GM19099 (cell line): Measurements from ENCODE around the gene MSS51.

Experiments used
- POLR2A ChIP-seq: IDR thresholded peaks from 3 replicates; pipeline ENCODE4 v1.6.1; 2011; ENCODE audit warnings: low read depth; ENCODE audit not compliant: insufficient read length; ENCODE audit errors: extremely low read depth

The MSS51 gene

DNA sequence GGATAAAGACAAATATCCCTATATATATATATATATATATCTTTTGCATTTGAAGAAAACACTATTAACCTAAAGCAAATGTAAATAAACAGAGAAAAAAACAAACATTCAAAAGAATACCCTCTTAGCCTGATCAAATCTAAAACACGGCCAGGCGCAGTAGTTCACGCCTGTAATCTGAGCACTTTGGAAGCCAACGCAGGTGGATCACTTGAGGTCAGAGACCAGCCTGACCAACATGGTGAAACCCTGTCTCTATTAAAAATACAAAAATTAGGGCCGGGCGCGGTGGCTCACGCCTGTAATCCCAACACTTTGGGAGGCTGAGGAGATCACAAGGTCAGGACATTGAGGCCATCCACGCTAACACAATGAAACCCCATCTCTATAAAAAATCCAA, 28.7 kb downstream of the MSS51 start:
- no peak for TF ChIP-seq POLR2A

DNA sequence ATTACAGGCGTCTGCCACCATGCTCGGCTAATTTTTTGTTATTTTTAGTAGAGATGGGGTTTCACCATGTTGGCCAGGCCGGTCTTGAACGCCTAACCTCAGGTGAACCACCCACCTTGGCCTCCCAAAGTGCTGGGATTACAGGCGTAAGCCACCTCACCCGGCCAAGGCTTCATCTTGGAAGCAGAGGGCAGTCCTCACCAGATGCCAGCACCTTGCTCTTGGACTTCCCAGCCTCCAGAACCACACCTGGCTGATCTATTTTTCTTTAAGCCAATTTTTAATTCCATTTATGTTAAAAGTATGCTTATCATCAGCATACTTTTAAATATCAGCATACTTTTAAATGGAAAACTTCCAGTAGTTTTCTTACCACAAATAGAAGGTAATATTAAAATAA, 31.7 kb downstream of the MSS51 start:
- TF ChIP-seq POLR2A = no peak

DNA sequence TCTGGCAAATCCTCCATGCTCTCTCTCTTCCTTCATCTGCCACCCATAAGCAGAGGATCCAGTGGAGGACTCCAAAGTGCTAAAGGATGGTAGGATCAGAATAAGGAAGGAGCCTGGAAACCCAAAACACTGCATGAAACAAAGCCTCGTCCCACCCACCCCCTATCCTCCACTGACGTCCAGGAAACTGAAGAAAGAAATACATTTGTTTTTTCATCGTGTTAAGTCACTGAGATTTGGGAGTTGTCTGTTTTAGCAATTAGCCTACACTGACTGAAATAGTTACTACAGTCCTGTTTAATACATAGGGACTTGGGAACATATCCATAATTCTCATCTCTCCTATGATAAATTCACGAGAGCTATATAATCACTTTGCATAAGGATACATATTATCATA, 34.3 kb downstream of the MSS51 start:
- no peak for TF ChIP-seq POLR2A

- TF ChIP-seq POLR2A = no peak
These were observed 35.3 kb downstream of the MSS51 start for GRCh38 chr10:73398024-73398423.

- no peak for TF ChIP-seq POLR2A
These were observed 45.1 kb downstream of the MSS51 start for GRCh38 chr10:73388228-73388627.

DNA sequence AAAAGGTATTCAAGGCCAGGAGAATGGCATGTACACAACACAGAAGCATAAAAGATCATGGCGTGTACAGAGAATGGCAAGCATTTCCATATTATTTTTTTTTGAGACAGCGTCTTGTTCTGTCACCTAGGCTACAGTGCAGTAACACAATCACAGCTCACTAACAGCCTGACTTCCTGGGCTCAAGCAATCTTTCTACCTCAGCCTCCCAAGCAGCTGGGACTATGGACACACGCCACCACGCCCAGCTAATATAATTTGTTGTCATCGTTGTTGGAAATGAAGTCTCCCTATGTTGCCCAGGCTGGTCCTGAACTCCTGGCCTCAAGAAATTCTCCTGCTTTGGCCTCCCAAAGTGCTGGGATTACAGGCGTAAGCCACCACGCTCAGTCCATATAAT, 46.8 kb downstream of the MSS51 start:
- no peak for TF ChIP-seq POLR2A

- no peak for TF ChIP-seq POLR2A
These were observed 54.2 kb downstream of the MSS51 start for GRCh38 chr10:73379064-73379748.

GRCh38 chr10:73376679-73377078, 56.7 kb downstream of the MSS51 start:
- no peak for TF ChIP-seq POLR2A
